ENCODE results near the gene FAF2.

FAF2 gene

GRCh38 chr5:176420972-176421544, 27.1 kb upstream of the FAF2 start:
- peaks cover 18% of the 10 kb centered on the region for H3K27me3 ChIP-seq (replicated peaks; ENCODE audit: control insufficient read depth, insufficient read depth, low read length)
- no peak overlapping the region for H3K4me3 ChIP-seq (ENCODE audit: low read length)
- H3K36me3 ChIP-seq (ENCODE audit: control insufficient read depth, insufficient read depth, low read length, severe bottlenecking), result no peaks in the 10 kb centered on the region
- H3K9ac ChIP-seq (ENCODE audit: low read length), result no peak overlapping the region
- no peak for DNase-seq (ENCODE audit: low read depth)
- H3K9me3 ChIP-seq (ENCODE audit: control insufficient read depth, low read length), result no peaks in the 10 kb centered on the region
- H3K4me1 ChIP-seq (ENCODE audit: control insufficient read depth, insufficient read depth, low read length), result peaks cover 5% of the 10 kb centered on the region

GRCh38 chr5:176424181-176424580, 24.0 kb upstream of the FAF2 start:
- DNase-seq (ENCODE audit: low read depth), result no peak
- no peaks in the 10 kb centered on the region for H3K4me1 ChIP-seq (ENCODE audit: control insufficient read depth, insufficient read depth, low read length)
- H3K36me3 ChIP-seq (ENCODE audit: control insufficient read depth, insufficient read depth, low read length, severe bottlenecking), result no peaks in the 10 kb centered on the region
- H3K27me3 ChIP-seq (replicated peaks; ENCODE audit: control insufficient read depth, insufficient read depth, low read length), result peaks cover 18% of the 10 kb centered on the region
- H3K4me3 ChIP-seq (ENCODE audit: low read length), result no peak overlapping the region
- no peaks in the 10 kb centered on the region for H3K9me3 ChIP-seq (ENCODE audit: control insufficient read depth, low read length)
- H3K9ac ChIP-seq (ENCODE audit: low read length), result no peak overlapping the region

GRCh38 chr5:176425138-176425537, 23.0 kb upstream of the FAF2 start:
- Histone ChIP-seq H3K9me3 (ENCODE audit: control insufficient read depth, low read length) (no peaks in the 10 kb centered on the region), H3K4me3 (ENCODE audit: low read length) (no peak overlapping the region), H3K36me3 (ENCODE audit: control insufficient read depth, insufficient read depth, low read length, severe bottlenecking) (no peaks in the 10 kb centered on the region), H3K9ac (ENCODE audit: low read length) (no peak overlapping the region), H3K27me3 (replicated peaks; ENCODE audit: control insufficient read depth, insufficient read depth, low read length) (peaks cover 16% of the 10 kb centered on the region), H3K4me1 (ENCODE audit: control insufficient read depth, insufficient read depth, low read length) (no peaks in the 10 kb centered on the region)
- DNase-seq (ENCODE audit: low read depth), result no peak

- Histone ChIP-seq H3K36me3 (ENCODE audit: control insufficient read depth, insufficient read depth, low read length, severe bottlenecking) (no peaks in the 10 kb centered on the region), H3K27me3 (replicated peaks; ENCODE audit: control insufficient read depth, insufficient read depth, low read length) (peaks cover 12% of the 10 kb centered on the region), H3K9me3 (ENCODE audit: control insufficient read depth, low read length) (no peaks in the 10 kb centered on the region), H3K4me3 (ENCODE audit: low read length) (no peak overlapping the region), H3K4me1 (ENCODE audit: control insufficient read depth, insufficient read depth, low read length) (no peaks in the 10 kb centered on the region), H3K9ac (ENCODE audit: low read length) (no peak overlapping the region)
- DNase-seq (ENCODE audit: low read depth), result no peak
These were observed 22.4 kb upstream of the FAF2 start for GRCh38 chr5:176425791-176426190.

- no peaks in the 10 kb centered on the region for H3K36me3 ChIP-seq (ENCODE audit: control insufficient read depth, insufficient read depth, low read length, severe bottlenecking)
- no peak overlapping the region for H3K4me3 ChIP-seq (ENCODE audit: low read length)
- H3K9ac ChIP-seq (ENCODE audit: low read length), result no peak overlapping the region
- H3K27me3 ChIP-seq (replicated peaks; ENCODE audit: control insufficient read depth, insufficient read depth, low read length), result peaks cover 6% of the 10 kb centered on the region
- DNase-seq (ENCODE audit: low read depth), result no peak
- no peaks in the 10 kb centered on the region for H3K4me1 ChIP-seq (ENCODE audit: control insufficient read depth, insufficient read depth, low read length)
- no peaks in the 10 kb centered on the region for H3K9me3 ChIP-seq (ENCODE audit: control insufficient read depth, low read length)
These were observed 21.3 kb upstream of the FAF2 start for GRCh38 chr5:176426876-176427275.

GRCh38 chr5:176427971-176428370, 20.2 kb upstream of the FAF2 start:
- H3K36me3 ChIP-seq (ENCODE audit: control insufficient read depth, insufficient read depth, low read length, severe bottlenecking), result no peaks in the 10 kb centered on the region

GRCh38 chr5:176429972-176430371, 18.2 kb upstream of the FAF2 start:
- no peaks in the 10 kb centered on the region for H3K36me3 ChIP-seq (ENCODE audit: control insufficient read depth, insufficient read depth, low read length, severe bottlenecking)
- no peaks in the 10 kb centered on the region for H3K9me3 ChIP-seq (ENCODE audit: control insufficient read depth, low read length)
- peaks cover 5% of the 10 kb centered on the region for H3K27me3 ChIP-seq (replicated peaks; ENCODE audit: control insufficient read depth, insufficient read depth, low read length)
- no peak for DNase-seq (ENCODE audit: low read depth)
- H3K9ac ChIP-seq (ENCODE audit: low read length), result no peak overlapping the region
- no peaks in the 10 kb centered on the region for H3K4me1 ChIP-seq (ENCODE audit: control insufficient read depth, insufficient read depth, low read length)
- H3K4me3 ChIP-seq (ENCODE audit: low read length), result no peak overlapping the region

More at GRCh38 chr5:176427971-176428370, 20.2 kb upstream of the FAF2 start:
- H3K9ac ChIP-seq (ENCODE audit: low read length), result no peak overlapping the region
- no peak for DNase-seq (ENCODE audit: low read depth)
- H3K4me1 ChIP-seq (ENCODE audit: control insufficient read depth, insufficient read depth, low read length), result no peaks in the 10 kb centered on the region
- H3K4me3 ChIP-seq (ENCODE audit: low read length), result no peak overlapping the region
- no peaks in the 10 kb centered on the region for H3K9me3 ChIP-seq (ENCODE audit: control insufficient read depth, low read length)
- H3K27me3 ChIP-seq (replicated peaks; ENCODE audit: control insufficient read depth, insufficient read depth, low read length), result peaks cover 5% of the 10 kb centered on the region

- no peaks in the 10 kb centered on the region for H3K4me1 ChIP-seq (ENCODE audit: control insufficient read depth, insufficient read depth, low read length)
- H3K9ac ChIP-seq (ENCODE audit: low read length), result no peak overlapping the region
- H3K36me3 ChIP-seq (ENCODE audit: control insufficient read depth, insufficient read depth, low read length, severe bottlenecking), result no peaks in the 10 kb centered on the region
- H3K4me3 ChIP-seq (ENCODE audit: low read length), result no peak overlapping the region
- H3K27me3 ChIP-seq (replicated peaks; ENCODE audit: control insufficient read depth, insufficient read depth, low read length), result peaks cover 5% of the 10 kb centered on the region
- H3K9me3 ChIP-seq (ENCODE audit: control insufficient read depth, low read length), result no peaks in the 10 kb centered on the region
- no peak for DNase-seq (ENCODE audit: low read depth)
These were observed 15.5 kb upstream of the FAF2 start for GRCh38 chr5:176432707-176433106.

GRCh38 chr5:176436656-176437055, 11.5 kb upstream of the FAF2 start:
- Histone ChIP-seq H3K4me3 (ENCODE audit: low read length) (no peak overlapping the region), H3K9ac (ENCODE audit: low read length) (no peak overlapping the region), H3K27me3 (replicated peaks; ENCODE audit: control insufficient read depth, insufficient read depth, low read length) (peaks cover 5% of the 10 kb centered on the region), H3K36me3 (ENCODE audit: control insufficient read depth, insufficient read depth, low read length, severe bottlenecking) (no peaks in the 10 kb centered on the region), H3K4me1 (ENCODE audit: control insufficient read depth, insufficient read depth, low read length) (no peaks in the 10 kb centered on the region), H3K9me3 (ENCODE audit: control insufficient read depth, low read length) (no peaks in the 10 kb centered on the region)
- peak; percentile 61 for DNase-seq (ENCODE audit: low read depth)

- Histone ChIP-seq H3K4me1 (ENCODE audit: control insufficient read depth, insufficient read depth, low read length) (no peaks in the 10 kb centered on the region), H3K36me3 (ENCODE audit: control insufficient read depth, insufficient read depth, low read length, severe bottlenecking) (no peaks in the 10 kb centered on the region), H3K4me3 (ENCODE audit: low read length) (no peak overlapping the region), H3K9ac (ENCODE audit: low read length) (no peak overlapping the region), H3K27me3 (replicated peaks; ENCODE audit: control insufficient read depth, insufficient read depth, low read length) (no peaks in the 10 kb centered on the region), H3K9me3 (ENCODE audit: control insufficient read depth, low read length) (no peaks in the 10 kb centered on the region)
- no peak for DNase-seq (ENCODE audit: low read depth)
These were observed 9.0 kb upstream of the FAF2 start for GRCh38 chr5:176438959-176439757.

- H3K9ac ChIP-seq (ENCODE audit: low read length), result no peak overlapping the region
- no peak overlapping the region for H3K4me3 ChIP-seq (ENCODE audit: low read length)
- no peak for DNase-seq (ENCODE audit: low read depth)
- no peaks in the 10 kb centered on the region for H3K27me3 ChIP-seq (replicated peaks; ENCODE audit: control insufficient read depth, insufficient read depth, low read length)
- H3K9me3 ChIP-seq (ENCODE audit: control insufficient read depth, low read length), result no peaks in the 10 kb centered on the region
- H3K36me3 ChIP-seq (ENCODE audit: control insufficient read depth, insufficient read depth, low read length, severe bottlenecking), result no peaks in the 10 kb centered on the region
- H3K4me1 ChIP-seq (ENCODE audit: control insufficient read depth, insufficient read depth, low read length), result peaks cover 1% of the 10 kb centered on the region
These were observed 7.1 kb upstream of the FAF2 start for GRCh38 chr5:176440927-176441706.
